Stimulated activated CD4-positive, alpha-beta T cell treated with anti-CD3 and anti-CD28 coated beads, Interleukin-2, amount 100 ng/mL, for 4 hours (primary cell): ENCODE results near the gene LRRC57.
"Not testable (repeated sequence)": the region's sequence is repeated elsewhere in the genome, so short reads cannot be mapped to it uniquely, and the experiment has no call there.

Source experiments
- DNase-seq: peaks from one replicate; pipeline ENCODE4 v3.0.0-alpha.2; 2020; ENCODE audit warnings: low read depth

The LRRC57 gene

GRCh38 chr15:42548249-42549031, at the start of gene LRRC57, which contains the start of gene HAUS2:
LRRC57 (minus strand) TSS chr15:42548793; CDS start chr15:42548434, 359 bp downstream.
HAUS2 (plus strand) TSS chr15:42548838; CDS start chr15:42548873, 35 bp downstream.
- peak; percentile 82 for DNase-seq

GRCh38 chr15:42595626-42596240, 47.1 kb upstream of the LRRC57 start:
- DNase-seq: no peak

GRCh38 chr15:42594095-42594494, 45.5 kb upstream of the LRRC57 start:
- no peak for DNase-seq

GRCh38 chr15:42593143-42593542, 44.5 kb upstream of the LRRC57 start:
- DNase-seq: no peak

- no peak for DNase-seq
Observed at GRCh38 chr15:42592716-42593115, 44.1 kb upstream of the LRRC57 start.

- DNase-seq: no peak
Observed at GRCh38 chr15:42591238-42591934, 42.8 kb upstream of the LRRC57 start.

- DNase-seq: no peak
Observed at GRCh38 chr15:42590619-42591237, 42.1 kb upstream of the LRRC57 start.

- DNase-seq: no peak
Observed at GRCh38 chr15:42584031-42584765, 35.6 kb upstream of the LRRC57 start.

GRCh38 chr15:42582569-42583375, 34.2 kb upstream of the LRRC57 start:
- no peak for DNase-seq

GRCh38 chr15:42581272-42581730, 32.7 kb upstream of the LRRC57 start:
- DNase-seq: peak; percentile 62

- no peak for DNase-seq
Observed at GRCh38 chr15:42578984-42579537, 30.5 kb upstream of the LRRC57 start.

- no peak for DNase-seq
Observed at GRCh38 chr15:42577514-42578031, 29.0 kb upstream of the LRRC57 start.

GRCh38 chr15:42576776-42577175, 28.2 kb upstream of the LRRC57 start:
- DNase-seq: no peak

- DNase-seq: no peak
Observed at GRCh38 chr15:42576040-42576594, 27.5 kb upstream of the LRRC57 start.

- peak; percentile 92 for DNase-seq
Observed at GRCh38 chr15:42575188-42576039, 26.8 kb upstream of the LRRC57 start, which contains the start of gene STARD9. STARD9 (plus strand) TSS chr15:42575606; CDS start chr15:42575716, 110 bp downstream.

- DNase-seq: no peak
Observed at GRCh38 chr15:42558739-42559138, 10.1 kb upstream of the LRRC57 start.

GRCh38 chr15:42556550-42557207, 8.1 kb upstream of the LRRC57 start:
- DNase-seq: not testable (repeated sequence)

GRCh38 chr15:42553554-42553953, 5.0 kb upstream of the LRRC57 start:
- no peak for DNase-seq
